Left colon (tissue), 2 donors: ENCODE measurements around the gene STXBP5L. TPM values are rescaled to one million over a fixed set of nuclear protein-coding genes. Genes with fewer than 3 reads are reported as not detected.

Source experiments
- microRNA-seq, 2 donors: library from miRNA; unstranded; fragments of <30 nt; microRNA quantifications; one replicate each; pipeline versions ENCODE4 v1.1.0 to v1.2.0, GENCODE V29; 2020
- total RNA-seq, 2 donors: library from RNA; stranded (reverse); fragmentation: NEBNext Ultra II Directional; extraction: Animal tissue kit (Norgen Biotek cat#: 25700); gene quantifications; one replicate each; pipeline ENCODE4 v1.2.1, GENCODE V29; 2021
- donor health status: DM: no; HTN: no; CAD: no.
- donor health status: DM: yes; HTN: yes; CAD: no.

STXBP5L gene
- total RNA-seq, 2 donors from 2014 or later: 0.21 to 0.61 TPM

Small RNAs within 50 kb of the gene (microRNA-seq; reads per million reads assigned to microRNA genes)
- gene MIR5682: 0 reads per million in 2 donors

Other genes with a start within 250 kb of the STXBP5L start
- 10 to 100 TPM; 40.5 to 62.9 TPM for gene HGD, start 226.0 kb upstream of the STXBP5L start, total RNA-seq
- gene RABL3, start 165.7 kb upstream of the STXBP5L start, total RNA-seq: 10 to 100 TPM; 25.3 to 25.7 TPM
- 10 to 100 TPM; 11.9 to 14.5 TPM for gene GTF2E1, start 165.5 kb upstream of the STXBP5L start, total RNA-seq